Mammary epithelial cell (primary cell): Measurements from ENCODE around the gene BNC2.

Experiments
- EZH2 ChIP-seq: IDR thresholded peaks from 2 replicates; pipeline ENCODE4 v1.6.1; 2012; ENCODE audit warnings: low read length, inconsistent platforms, borderline replicate concordance
- TF ChIP-seq, protein P1 (sequence below), 2 donors: IDR thresholded peaks in 1 of 2; conservative IDR thresholded peaks in 1 of 2; 2 replicates each; pipeline ENCODE4 v1.5.1; 2011 to 2012; ENCODE audit warnings: inconsistent platforms in 2 of 2, low read length in 2 of 2, mild to moderate bottlenecking in 2 of 2, control low read depth in 1 of 2, low read depth in 1 of 2; ENCODE audit not compliant: insufficient read depth in 1 of 2; ENCODE audit errors: extremely low read depth in 1 of 2

GRCh38 chr9:16401701-16402100, 468.8 kb downstream of the BNC2 start:
- TF ChIP-seq, protein P1, sequence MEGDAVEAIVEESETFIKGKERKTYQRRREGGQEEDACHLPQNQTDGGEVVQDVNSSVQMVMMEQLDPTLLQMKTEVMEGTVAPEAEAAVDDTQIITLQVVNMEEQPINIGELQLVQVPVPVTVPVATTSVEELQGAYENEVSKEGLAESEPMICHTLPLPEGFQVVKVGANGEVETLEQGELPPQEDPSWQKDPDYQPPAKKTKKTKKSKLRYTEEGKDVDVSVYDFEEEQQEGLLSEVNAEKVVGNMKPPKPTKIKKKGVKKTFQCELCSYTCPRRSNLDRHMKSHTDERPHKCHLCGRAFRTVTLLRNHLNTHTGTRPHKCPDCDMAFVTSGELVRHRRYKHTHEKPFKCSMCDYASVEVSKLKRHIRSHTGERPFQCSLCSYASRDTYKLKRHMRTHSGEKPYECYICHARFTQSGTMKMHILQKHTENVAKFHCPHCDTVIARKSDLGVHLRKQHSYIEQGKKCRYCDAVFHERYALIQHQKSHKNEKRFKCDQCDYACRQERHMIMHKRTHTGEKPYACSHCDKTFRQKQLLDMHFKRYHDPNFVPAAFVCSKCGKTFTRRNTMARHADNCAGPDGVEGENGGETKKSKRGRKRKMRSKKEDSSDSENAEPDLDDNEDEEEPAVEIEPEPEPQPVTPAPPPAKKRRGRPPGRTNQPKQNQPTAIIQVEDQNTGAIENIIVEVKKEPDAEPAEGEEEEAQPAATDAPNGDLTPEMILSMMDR (conservative IDR thresholded peaks at IDR 0.05 in 1 of 2, IDR thresholded peaks at IDR 0.05 in 1 of 2; ENCODE audit: extremely low read depth in 1 of 2, insufficient read depth in 1 of 2, low read depth in 1 of 2, low read length in 2 of 2), result no peak
- no peak for TF ChIP-seq EZH2
